ENCODE results near the gene LAP3. TPM values are rescaled to one million over a fixed set of nuclear protein-coding genes. Genes with fewer than 3 reads are reported as not detected.
"Not testable (repeated sequence)": the region's sequence is repeated elsewhere in the genome, so short reads cannot be mapped to it uniquely, and the experiment has no call there.

Gene LAP3
- total RNA-seq, 1 donor from 2014 or later, result 66.1 TPM

DNA sequence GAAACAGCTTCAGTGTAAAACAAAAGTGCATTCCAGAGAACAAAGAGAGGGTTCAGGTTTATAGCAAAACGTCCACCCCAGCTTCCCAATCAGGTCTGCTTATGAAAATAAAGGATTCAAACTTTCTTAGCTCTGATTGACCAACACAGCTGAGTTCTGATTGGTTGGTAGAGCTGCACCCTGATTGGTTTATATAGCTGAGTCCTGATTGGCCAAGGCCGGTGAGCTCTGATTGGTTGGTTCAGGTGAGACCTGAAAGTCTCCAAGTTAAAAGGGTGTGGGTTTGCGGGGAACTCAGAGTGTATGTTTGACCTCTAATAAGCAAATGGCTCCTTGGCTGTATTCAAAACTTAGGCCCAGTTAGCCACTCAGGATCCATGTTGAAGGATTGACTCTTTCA, 41.1 kb upstream of the LAP3 start:
- TF ChIP-seq, protein P1, sequence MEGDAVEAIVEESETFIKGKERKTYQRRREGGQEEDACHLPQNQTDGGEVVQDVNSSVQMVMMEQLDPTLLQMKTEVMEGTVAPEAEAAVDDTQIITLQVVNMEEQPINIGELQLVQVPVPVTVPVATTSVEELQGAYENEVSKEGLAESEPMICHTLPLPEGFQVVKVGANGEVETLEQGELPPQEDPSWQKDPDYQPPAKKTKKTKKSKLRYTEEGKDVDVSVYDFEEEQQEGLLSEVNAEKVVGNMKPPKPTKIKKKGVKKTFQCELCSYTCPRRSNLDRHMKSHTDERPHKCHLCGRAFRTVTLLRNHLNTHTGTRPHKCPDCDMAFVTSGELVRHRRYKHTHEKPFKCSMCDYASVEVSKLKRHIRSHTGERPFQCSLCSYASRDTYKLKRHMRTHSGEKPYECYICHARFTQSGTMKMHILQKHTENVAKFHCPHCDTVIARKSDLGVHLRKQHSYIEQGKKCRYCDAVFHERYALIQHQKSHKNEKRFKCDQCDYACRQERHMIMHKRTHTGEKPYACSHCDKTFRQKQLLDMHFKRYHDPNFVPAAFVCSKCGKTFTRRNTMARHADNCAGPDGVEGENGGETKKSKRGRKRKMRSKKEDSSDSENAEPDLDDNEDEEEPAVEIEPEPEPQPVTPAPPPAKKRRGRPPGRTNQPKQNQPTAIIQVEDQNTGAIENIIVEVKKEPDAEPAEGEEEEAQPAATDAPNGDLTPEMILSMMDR (IDR thresholded peaks at IDR 0.05; ENCODE audit: insufficient read depth, low read length, poor library complexity, severe bottlenecking), result no peak
- DNase-seq (ENCODE audit: low read depth), result no peak
- H3K27me3 ChIP-seq (ENCODE audit: control insufficient read depth, insufficient read depth, low read length), result no peaks in the 10 kb centered on the region

DNA sequence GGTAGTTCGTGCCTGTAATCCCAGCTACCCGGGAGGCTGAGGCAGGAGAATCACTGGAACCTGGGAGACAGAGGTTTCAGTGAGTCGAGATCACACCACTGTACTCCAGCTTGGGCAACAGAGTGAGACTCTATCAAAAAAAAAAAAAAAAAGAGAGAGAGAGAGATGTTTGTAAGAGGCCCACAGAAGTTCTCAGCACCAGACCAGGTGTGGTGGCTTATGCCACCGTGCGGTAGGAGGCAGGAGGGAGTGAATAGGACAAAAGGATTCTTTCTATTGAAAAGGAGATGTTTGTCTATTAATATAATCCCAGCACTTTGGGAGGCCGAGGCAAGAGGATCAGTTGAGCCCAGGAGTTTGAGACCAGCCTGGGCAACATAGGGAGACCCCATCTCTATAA, 39.9 kb upstream of the LAP3 start:
- DNase-seq (ENCODE audit: low read depth); H3K36me3 ChIP-seq (ENCODE audit: control insufficient read depth, insufficient read depth, low read length); H3K4me3 ChIP-seq (ENCODE audit: low read depth, low read length); H3K27me3 ChIP-seq (ENCODE audit: control insufficient read depth, insufficient read depth, low read length): not testable (repeated sequence)

More for the DNA sequence above, 41.1 kb upstream of the LAP3 start:
- no peaks in the 10 kb centered on the region for H3K36me3 ChIP-seq (ENCODE audit: control insufficient read depth, insufficient read depth, low read length)
- no peak overlapping the region for H3K4me3 ChIP-seq (ENCODE audit: low read depth, low read length)

DNA sequence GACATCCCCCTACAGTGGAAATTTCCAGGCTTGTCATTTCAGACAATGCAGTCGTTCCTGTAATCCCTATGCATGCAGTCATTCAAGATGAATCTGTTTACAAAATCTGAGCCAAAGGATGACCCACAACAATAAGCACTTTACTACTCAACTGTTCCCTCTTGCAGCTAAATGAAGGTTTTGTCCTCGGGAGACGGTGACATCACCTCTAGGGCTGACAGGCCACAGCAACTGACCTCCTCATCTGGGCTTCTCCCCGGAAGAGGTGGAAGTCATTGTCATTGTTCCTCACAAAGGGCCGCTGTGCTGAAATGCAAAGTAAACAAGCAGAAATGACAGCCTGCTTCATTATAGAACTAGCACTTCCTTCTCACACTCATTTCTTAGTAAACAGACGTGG, 32.8 kb upstream of the LAP3 start:
- DNase-seq (ENCODE audit: low read depth), result no peak
- TF ChIP-seq, protein P1 (IDR thresholded peaks at IDR 0.05; ENCODE audit: insufficient read depth, low read length, poor library complexity, severe bottlenecking), result no peak
- H3K27me3 ChIP-seq (ENCODE audit: control insufficient read depth, insufficient read depth, low read length), result no peaks in the 10 kb centered on the region
- H3K4me3 ChIP-seq (ENCODE audit: low read depth, low read length), result no peak overlapping the region
- H3K36me3 ChIP-seq (ENCODE audit: control insufficient read depth, insufficient read depth, low read length), result no peaks in the 10 kb centered on the region

DNA sequence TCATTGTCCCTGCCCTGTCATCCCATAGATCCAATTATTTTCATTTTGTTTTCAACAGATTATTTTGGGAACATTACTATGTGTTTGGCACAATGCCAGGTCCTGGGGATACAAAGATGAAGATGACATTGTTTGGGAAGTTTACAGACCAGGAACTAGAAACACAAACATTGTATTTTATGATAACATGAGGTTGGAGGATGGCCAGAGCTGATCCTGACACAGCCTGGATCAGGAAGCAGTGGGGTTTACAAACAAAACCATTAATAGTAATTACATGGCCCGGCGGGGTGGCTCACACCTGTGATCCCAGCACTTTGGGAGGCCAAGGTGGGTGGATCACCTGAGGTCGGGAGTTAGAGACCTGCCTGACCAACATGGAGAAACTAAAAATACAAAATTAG, 32.2 kb upstream of the LAP3 start:
- no peak for DNase-seq (ENCODE audit: low read depth)
- Histone ChIP-seq H3K27me3 (ENCODE audit: control insufficient read depth, insufficient read depth, low read length) (no peaks in the 10 kb centered on the region), H3K4me3 (ENCODE audit: low read depth, low read length) (no peak overlapping the region), H3K36me3 (ENCODE audit: control insufficient read depth, insufficient read depth, low read length) (no peaks in the 10 kb centered on the region)
- TF ChIP-seq, protein P1 (IDR thresholded peaks at IDR 0.05; ENCODE audit: insufficient read depth, low read length, poor library complexity, severe bottlenecking), result no peak

DNA sequence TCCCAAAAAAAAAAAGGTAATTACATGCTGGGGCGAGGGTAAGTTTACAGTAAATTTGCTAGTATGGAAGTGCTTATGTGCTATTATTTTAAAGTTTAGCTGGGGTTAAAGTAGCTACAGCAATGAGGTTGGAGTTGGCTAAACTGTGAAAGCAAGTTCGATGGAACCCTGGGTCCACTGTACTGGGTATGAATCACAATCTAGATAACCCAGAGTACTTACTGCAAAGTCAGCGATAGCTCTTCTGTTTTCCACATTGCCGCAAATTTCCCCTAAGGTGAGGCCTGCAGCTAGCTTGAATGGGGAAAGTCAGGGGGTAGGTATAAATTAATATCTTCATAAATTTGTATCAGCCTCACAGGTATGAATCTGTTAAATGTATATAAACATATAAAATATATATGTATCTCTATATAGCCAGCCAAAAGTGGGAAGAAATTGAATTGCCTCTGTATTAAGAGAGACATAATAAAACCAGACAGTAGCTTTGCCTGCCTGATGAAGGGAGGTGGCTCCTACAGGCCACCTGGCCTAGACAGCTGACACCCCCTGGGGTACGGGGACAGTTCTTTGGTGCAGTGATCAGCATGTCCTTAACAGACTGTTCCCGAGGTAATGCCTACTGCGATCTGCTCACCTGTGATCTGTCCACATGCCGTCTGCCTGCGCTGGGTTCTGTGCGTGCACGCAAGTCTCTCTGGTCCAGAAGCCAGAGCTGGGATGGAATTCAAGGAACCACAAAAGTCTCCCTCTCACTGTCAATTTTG, 31.4 kb upstream of the LAP3 start:
- DNase-seq (ENCODE audit: low read depth), result no peak
- TF ChIP-seq, protein P1 (IDR thresholded peaks at IDR 0.05; ENCODE audit: insufficient read depth, low read length, poor library complexity, severe bottlenecking), result no peak
- Histone ChIP-seq H3K36me3 (ENCODE audit: control insufficient read depth, insufficient read depth, low read length) (no peaks in the 10 kb centered on the region), H3K4me3 (ENCODE audit: low read depth, low read length) (no peak overlapping the region), H3K27me3 (ENCODE audit: control insufficient read depth, insufficient read depth, low read length) (no peaks in the 10 kb centered on the region)

DNA sequence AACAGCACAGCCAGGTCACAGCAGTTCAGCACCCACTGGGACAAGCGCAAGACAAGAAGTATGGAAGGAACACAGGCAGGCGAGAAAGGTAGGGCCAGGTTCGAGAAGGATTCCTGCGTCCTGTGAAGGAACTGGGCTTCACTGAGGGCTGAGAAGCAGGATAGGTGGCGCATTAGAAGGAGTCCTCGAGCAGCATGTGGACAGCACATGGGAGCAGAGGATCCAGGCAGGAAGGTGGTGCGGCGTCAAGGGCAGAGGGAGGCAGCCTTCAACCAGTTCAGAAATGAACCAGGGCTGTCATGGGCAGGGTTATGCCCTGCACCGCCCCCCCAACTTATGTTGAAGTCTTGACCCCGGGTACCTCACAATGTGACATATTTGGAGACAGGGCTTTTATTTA, 30.8 kb upstream of the LAP3 start:
- TF ChIP-seq, protein P1 (IDR thresholded peaks at IDR 0.05; ENCODE audit: insufficient read depth, low read length, poor library complexity, severe bottlenecking), result no peak
- no peak overlapping the region for H3K4me3 ChIP-seq (ENCODE audit: low read depth, low read length)
- no peaks in the 10 kb centered on the region for H3K27me3 ChIP-seq (ENCODE audit: control insufficient read depth, insufficient read depth, low read length)
- no peaks in the 10 kb centered on the region for H3K36me3 ChIP-seq (ENCODE audit: control insufficient read depth, insufficient read depth, low read length)
- no peak for DNase-seq (ENCODE audit: low read depth)

Measured in kidney epithelial cell (primary cell).